Lower leg skin (tissue), 3 donors: ENCODE data around the gene SDHAF2.

Experiments used
- CTCF ChIP-seq, 3 donors: fragments of 450-650 bp; IDR thresholded peaks; one replicate each; pipeline ENCODE4 v1.5.1; 2016; ENCODE audit warnings: antibody characterized with exemption in 3 of 3, mild to moderate bottlenecking in 3 of 3, moderate library complexity in 2 of 3
- POLR2A ChIP-seq, 2 donors: fragments of 450-650 bp; IDR thresholded peaks; one replicate each; pipeline ENCODE4 v1.6.1; 2016 to 2017; ENCODE audit warnings: antibody characterized with exemption in 2 of 2, mild to moderate bottlenecking in 1 of 2, moderate library complexity in 1 of 2

- TF ChIP-seq POLR2A (IDR thresholded peaks at IDR 0.05): no peak
- TF ChIP-seq CTCF (IDR thresholded peaks at IDR 0.05): peak in 1 of 3 donors; percentile 53
These were observed 47.8 kb downstream of the SDHAF2 start for GRCh38 chr11:61477727-61478148.
